ENCODE measurements around the gene RNASE11. TPM values are rescaled to one million over a fixed set of nuclear protein-coding genes. Genes with fewer than 3 reads are reported as not detected.
"Not testable (repeated sequence)": the region's sequence is repeated elsewhere in the genome, so short reads cannot be mapped to it uniquely, and the experiment has no call there.

Gene RNASE11
- total RNA-seq, 1 donor from 2014 or later: not detected

GRCh38 chr14:20614038-20614840 lies 26.4 kb upstream of the RNASE11 start:
- intact Hi-C loops (cut with micrococcal nuclease): no loop called here

DNA sequence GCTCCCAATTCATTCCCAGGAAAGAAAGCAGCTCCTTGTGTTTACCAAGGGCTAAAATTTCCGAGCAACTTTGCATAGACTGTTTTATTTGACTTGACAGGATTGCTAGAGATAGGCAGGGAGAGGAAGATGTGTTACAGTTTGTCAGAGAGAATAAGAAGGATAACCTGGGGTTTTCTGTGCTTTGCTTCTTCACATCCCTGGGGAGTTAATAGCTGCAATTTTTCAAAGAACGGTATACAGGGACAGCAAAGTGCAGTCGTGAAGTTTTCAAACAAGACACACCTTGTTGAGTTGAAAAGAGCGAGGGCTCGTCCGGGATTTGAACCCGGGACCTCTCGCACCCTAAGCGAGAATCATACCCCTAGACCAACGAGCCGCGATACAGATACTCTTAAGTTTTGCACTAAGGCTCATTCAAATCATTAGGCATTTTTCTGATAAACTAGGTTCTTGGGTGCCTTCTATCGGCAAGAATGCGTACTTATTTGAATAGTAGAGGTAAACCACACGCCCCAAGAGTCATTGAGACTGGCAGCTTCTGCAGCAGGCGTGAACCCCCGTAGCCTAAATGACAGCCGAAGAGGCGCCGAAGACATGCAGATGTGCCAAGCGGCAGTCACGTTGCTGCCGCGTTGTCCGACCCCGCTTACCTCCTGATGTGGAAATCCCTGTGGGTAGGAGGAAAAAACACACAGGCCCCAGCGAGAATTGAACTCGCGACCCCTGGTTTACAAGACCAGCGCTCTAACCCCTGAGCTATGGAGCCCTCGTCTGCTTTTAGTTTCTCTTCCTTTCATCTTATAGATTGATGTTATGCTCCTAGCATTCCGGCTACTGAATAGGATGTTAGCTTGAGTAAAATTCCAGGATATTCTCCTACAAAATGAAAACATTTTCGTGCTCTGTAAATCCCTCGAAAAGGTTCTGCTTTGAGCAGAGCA lies 25.6 kb upstream of the RNASE11 start:
- intact Hi-C loops (cut with micrococcal nuclease): loop anchor here (1.0 to 2.0 kb wide), 7 partner anchors 12 to 270 kb away; partner anchors contain the start of genes APEX1, PARP2, PIP4P1 and TEP1

- intact Hi-C loops (cut with micrococcal nuclease): loop anchor here (2.0 kb wide), 1 partner anchor 200 kb away; the partner anchor contains the start of gene TEP1
Observed at GRCh38 chr14:20612403-20612802, 24.6 kb upstream of the RNASE11 start.

- intact Hi-C loops (cut with micrococcal nuclease): no loop called here
Observed at GRCh38 chr14:20611277-20611676, 23.5 kb upstream of the RNASE11 start.

GRCh38 chr14:20610002-20610765 lies 22.4 kb upstream of the RNASE11 start:
- intact Hi-C loops (cut with micrococcal nuclease): no loop called here

DNA sequence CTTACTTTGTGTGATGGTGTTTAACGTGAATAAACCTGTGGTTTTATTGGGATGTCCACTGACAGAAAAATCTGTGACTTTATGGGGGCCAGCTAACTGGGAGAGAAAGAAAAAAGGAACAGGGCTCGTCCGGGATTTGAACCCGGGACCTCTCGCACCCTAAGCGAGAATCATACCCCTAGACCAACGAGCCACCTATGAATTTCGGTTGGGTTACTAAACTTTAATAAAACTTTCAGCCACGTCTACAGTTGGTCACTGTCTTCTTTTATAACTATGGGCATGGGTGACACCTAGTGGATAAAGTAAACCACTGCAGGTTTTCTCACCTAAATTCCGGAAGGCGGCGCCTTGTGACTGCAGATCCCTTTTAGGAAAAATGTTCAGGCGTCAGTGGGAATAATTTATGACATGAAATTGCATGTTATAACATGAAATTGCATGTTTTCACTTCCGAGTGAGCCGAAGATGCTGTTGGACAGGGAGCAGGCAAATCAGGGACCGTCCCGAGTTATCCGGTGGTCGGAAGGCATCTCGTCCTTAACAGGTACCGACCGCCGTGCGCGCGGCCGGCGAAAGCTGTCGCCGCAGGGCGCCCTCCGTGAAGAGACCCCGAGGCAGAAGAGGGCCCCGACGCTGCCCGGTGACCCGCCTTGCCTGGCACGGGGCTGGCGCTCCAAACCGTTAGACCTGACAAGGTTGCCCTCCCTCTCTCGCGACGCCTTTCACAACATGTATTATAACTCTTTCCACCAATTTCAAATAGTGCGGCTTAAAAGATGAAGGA lies 21.6 kb upstream of the RNASE11 start:
- intact Hi-C loops (cut with micrococcal nuclease): loop anchor here (1.0 kb wide), 4 partner anchors 78 to 282 kb away; no protein-coding TSS in a partner anchor

- intact Hi-C loops (cut with micrococcal nuclease): loop anchor here (1.0 kb wide), 4 partner anchors 77 to 281 kb away; no protein-coding TSS in a partner anchor
Observed at GRCh38 chr14:20608383-20609110, 20.7 kb upstream of the RNASE11 start.

DNA sequence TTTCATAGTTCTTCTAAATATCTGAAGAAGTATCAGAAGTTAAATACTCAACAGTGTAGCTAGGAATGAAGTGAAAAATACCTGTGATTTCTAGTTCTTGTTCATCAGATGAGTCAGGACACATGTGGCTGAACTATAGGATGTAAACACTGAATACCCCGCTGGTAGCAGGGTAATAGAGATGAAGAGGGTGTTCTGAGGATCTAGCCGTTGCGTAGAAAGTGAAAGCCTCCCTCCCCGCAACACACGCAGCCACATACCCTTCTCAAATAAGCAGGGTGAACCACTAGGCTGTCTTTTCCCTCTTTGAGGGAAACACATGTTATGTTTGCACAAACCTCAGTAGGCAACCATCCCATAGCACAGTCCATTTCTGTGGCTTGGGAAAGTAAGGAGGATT lies 19.8 kb upstream of the RNASE11 start:
- intact Hi-C loops (cut with micrococcal nuclease): no loop called here

DNA sequence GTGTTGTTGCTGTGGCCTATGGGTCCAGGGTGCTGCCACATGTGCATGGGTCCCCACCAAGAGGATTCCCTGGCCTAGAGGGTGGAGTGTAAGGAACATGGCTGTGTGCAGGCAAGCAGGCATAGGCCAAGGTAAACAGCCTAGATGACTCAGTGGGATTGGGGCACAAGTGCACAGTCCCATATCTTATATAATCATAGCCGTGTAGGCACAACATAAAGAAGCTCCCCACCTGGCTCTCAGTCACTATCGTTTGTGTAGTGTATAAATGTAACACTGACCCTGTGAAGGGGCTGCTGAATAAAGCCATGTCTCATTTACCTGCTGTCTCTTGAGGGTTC lies 19.1 kb upstream of the RNASE11 start:
- intact Hi-C loops (cut with micrococcal nuclease): no loop called here

DNA sequence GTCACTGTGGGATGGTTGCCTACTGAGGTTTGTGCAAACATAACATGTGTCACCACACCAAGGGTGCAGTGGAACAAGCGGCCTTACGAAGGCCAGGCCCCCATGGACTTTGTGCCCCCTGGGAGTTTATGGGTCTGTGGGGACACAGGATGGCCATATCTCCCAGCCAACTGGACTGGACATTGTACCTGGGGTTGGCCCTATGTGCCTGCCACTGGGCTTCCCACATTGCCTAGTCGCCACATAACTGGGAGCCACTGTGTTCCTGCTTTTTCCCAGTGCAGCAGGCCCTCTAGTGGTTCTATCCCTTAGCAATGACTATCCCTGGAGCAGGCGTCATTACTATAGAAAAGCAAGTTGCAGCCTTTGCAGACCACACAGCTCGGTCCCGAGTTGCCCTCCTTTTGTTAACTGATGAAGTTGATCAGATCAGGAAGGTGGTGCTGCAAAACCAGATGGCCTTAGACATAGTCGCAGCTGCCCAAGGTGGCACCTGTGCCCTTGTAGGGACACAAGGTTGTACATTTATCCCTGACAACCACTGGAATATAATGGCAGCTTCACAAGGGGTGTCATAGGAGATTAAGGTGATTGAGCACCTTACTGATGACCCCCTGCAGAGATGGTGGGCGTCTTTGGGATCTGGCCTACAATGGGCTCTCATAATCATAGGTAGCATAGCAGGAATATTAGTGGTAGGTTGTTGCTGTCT lies 18.5 kb upstream of the RNASE11 start:
- intact Hi-C loops (cut with micrococcal nuclease): no loop called here

GRCh38 chr14:20603813-20604690 lies 16.3 kb upstream of the RNASE11 start:
- intact Hi-C loops (cut with micrococcal nuclease): no loop called here

GRCh38 chr14:20602583-20602982 lies 14.8 kb upstream of the RNASE11 start:
- intact Hi-C loops (cut with micrococcal nuclease): no loop called here

DNA sequence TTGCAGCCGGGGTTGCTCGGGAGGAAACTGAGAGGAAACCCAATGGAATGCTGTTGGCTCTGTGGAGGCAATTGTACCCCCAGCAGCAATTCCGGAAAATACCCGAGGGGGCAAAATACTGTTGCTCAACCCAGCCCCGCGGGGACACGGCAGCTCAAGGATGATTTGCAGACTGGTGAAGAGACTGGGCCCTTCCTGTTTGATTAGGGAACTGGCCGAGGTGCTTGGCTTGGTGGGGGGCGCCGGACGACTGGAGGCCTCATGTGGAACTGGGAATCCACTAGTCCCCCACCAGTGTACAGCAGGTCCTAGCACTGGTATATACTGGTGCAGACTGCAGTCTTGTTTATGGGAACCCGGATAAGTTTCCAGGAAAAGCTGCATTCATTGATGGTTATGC lies 13.7 kb upstream of the RNASE11 start:
- intact Hi-C loops (cut with micrococcal nuclease): no loop called here

- intact Hi-C loops (cut with micrococcal nuclease): no loop called here
Observed at GRCh38 chr14:20597108-20597507, 9.3 kb upstream of the RNASE11 start.

DNA sequence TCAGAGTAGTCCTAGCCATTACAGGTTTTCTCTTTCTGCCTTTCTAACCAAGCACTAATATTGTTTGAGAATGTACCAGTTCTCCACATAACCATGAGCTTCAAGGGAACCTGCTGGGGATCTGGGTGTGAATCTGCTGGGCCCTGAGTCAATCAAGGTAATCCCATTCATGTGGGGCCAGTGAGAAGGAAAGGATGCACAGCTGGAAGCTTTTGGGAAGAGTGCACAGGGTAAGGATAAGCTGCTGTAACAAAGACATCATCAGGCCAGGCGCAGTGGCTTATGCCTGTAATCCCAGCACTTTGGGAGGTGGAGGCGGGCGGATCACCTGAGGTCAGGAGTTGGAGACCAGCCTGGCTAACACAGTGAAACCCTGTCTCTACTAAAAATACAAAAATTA lies 7.9 kb upstream of the RNASE11 start:
- intact Hi-C loops (cut with micrococcal nuclease): not testable (repeated sequence)

DNA sequence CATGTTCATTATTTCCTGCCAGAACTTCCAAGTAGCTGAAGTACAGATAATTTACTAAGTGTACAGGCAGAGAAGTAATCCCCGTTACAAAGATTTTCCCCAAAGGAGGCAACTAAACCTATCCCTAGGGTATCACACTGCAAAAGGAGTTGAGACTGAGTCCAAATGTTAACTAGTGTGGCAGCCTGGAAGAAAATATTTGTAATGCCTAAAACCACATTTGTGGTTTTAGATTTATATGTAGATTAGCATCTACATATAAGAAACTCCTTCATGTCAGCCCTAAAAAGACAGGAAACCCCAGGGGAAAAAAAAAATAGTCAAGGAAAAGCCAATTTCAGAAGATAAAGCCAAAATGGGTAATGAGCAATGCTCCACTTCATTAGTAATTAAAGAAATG lies 4.8 kb upstream of the RNASE11 start:
- intact Hi-C loops (cut with micrococcal nuclease): no loop called here

DNA sequence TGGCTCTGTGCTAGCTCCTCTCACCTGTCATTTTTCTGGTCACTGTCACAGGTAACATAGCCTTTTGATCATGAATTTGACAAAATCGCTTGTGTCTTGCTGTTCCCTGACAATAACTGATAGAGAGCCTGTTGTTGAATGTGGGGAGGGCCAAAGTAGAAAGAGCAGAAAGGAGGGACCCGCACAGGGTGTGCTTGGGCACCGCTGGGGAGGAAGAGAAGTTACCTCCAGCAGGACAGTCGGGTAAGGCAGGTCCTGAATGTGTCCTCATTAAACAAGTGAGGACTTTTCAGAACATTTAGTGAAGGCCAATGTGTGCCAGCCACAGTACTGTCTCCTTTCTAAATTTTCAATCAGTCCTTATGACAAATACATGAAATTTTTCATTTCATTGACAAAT lies 3.4 kb upstream of the RNASE11 start, which contains the start of gene RNASE12:
Gene RNASE12, minus strand, starts transcription at position 142 of the 400 bp plus-strand sequence. CDS start 653 bp downstream, outside the sequence.
- intact Hi-C loops (cut with micrococcal nuclease): no loop called here

GRCh38 chr14:20583908-20584307 lies 3.9 kb downstream of the RNASE11 start:
- intact Hi-C loops (cut with micrococcal nuclease): no loop called here

Measured in T-helper 2 cell treated with Interferon-gamma antibody and Interleukin-4, amounts not matched to agents 100 ng/mL and 5 ng/mL, for 36 hours (primary cell).